GM08714 (cell line): ENCODE measurements around the gene TMEM140.

Experiments
- H3K4me3 ChIP-seq: fragments of 200-500 bp; sonication (Bioruptor generic); 2 replicates; pipeline ENCODE4 v1.5.1; 2014; ENCODE audit warnings: mild to moderate bottlenecking, low read length, inconsistent platforms
- ZNF274 ChIP-seq: IDR thresholded peaks from 2 replicates; pipeline ENCODE4 v1.6.1; 2012; ENCODE audit warnings: mild to moderate bottlenecking, low read depth, low read length

The TMEM140 gene

DNA sequence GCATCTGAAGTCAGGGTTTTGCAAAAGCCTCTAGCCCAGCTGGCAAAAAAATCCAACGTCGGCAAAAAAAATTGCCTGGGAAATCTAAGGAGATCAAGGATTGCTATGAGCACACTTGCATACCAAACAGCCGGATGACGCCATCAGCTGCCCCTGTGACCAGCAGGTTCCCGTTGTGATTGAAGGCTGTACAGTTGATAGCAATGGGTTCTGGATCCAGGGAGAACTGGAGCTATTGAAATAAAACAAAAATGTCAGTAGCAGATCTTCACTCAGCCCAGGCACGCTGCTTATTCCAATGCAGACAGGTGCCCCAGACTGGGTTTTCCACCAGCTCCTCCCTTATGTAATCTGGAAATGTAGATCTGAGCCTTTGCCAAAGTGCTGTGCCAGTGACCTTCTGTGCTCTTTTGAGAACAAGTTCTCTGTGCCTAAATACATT, 41.4 kb downstream of the TMEM140 start:
- no peak for TF ChIP-seq ZNF274
- H3K4me3 ChIP-seq = no peak overlapping the region

DNA sequence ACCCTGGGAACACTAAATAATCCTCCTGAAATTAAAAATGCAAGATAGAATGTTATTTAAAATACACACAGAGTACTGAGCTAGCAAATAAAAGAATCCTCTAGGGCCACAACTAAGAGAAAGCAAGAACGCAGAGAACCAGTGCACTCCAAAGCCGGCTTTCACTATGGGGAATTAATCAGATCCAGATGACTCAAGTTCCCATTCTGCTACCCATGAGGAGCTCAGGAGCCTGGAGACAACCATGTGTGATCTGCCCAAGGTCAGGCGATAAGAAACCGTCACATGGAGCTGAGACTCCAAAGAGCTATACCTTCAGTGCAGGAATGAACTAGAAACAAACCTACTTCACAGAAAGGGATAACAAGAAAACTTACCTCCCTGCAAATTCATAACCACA, 42.1 kb downstream of the TMEM140 start:
- no peak overlapping the region for H3K4me3 ChIP-seq
- no peak for TF ChIP-seq ZNF274

DNA sequence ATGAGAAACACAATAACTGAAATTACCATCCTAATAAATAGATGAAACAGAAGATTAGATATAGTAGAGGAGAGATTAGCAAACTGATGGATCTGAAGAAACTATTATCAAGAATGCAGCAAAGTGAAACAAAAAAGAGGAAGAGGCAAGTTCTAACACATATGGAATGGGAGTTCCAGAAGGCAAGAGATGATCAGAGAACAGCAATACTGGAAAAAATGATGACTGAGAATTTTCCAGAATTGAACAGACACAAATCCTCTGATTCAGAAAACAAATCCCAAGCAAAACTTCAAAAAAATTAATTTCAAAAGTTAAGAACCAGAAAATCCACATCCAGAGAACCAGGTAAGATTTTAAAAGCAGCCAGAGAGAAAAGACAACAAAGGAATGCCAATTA, 42.8 kb downstream of the TMEM140 start:
- TF ChIP-seq ZNF274 = no peak

DNA sequence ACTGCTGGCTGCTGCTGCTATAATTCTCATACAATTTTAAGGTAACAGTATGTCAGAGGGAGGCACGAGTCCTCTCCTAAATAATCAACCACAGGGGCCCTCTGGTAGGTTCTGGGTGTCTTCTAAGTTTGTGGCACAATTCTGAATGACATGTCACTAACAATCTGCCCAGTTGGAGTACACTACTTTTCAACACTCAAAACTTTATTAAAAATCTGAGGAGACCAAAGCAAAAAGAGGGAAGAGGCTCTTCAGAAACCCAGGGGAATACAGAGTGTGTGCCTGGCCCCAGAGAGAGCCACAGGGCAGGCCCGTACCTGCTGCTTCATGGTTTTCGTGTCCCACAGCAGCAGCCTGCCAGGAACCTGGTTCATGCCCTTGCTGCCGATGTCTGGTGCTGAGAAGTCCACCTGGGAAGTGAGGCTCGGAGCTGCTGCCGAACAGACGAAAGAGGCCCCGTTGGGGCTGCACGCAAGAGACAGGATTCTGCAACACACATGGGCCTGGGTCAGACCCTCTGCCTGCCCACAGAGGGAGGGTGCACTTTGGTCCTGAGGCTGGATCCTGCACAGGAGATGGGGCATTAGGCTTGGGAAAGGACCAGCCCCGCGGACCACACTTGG, 45.2 kb downstream of the TMEM140 start:
- no peak for TF ChIP-seq ZNF274
- no peak overlapping the region for H3K4me3 ChIP-seq

More for the DNA sequence above, 42.8 kb downstream of the TMEM140 start:
- no peak overlapping the region for H3K4me3 ChIP-seq

DNA sequence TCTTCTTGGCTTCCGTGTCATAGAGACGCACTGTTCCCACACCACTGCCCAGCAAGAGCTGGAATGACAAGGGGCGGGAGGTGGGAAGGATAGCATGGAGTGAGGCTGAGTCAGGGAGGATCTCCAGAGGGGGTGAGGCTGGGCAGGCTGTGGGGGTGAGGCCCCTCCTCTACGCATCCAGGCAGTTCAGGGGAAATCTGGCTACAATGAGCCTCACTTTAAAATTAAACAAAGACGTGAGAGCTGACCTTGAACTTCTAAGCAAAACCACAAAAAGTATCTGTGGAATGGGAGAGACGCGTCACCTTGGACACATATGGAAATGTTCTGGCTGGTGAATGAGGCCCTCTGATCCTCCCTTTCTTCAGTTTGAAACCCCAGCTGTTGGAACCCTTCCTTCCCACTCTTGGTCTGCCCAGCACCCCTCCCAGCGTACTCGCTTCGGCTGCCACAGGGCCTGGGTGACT, 45.8 kb downstream of the TMEM140 start:
- no peak for TF ChIP-seq ZNF274
- H3K4me3 ChIP-seq = no peak overlapping the region

DNA sequence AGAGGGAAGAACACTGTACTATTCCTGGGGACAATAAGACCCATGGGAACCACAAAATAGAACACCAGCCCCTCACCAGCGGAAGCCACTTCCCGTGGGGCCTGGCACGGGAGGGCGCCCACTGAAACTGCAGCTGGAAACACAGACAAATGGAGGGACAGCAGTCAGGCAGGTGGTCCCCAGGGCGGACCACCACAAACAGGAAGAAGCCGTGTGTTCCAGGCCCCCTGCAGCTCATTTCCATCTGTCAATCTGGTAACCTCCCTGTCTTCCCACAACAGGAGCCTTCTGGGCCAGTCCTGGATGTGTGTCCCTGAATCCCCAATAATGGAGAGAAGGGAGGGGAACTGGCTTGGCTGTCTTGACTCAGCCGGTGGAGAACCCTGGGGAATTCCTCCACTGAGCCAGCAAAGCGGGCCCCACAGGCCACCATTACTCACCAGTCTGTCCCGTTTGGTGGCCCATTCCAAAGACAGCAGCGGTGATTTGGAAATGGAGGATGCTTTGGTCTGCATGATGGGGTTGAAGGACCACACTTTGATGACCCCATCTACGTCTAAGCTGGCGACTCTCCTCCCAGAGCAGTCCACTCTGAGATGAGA, 46.7 kb downstream of the TMEM140 start:
- TF ChIP-seq ZNF274 = no peak
- H3K4me3 ChIP-seq = no peak overlapping the region

DNA sequence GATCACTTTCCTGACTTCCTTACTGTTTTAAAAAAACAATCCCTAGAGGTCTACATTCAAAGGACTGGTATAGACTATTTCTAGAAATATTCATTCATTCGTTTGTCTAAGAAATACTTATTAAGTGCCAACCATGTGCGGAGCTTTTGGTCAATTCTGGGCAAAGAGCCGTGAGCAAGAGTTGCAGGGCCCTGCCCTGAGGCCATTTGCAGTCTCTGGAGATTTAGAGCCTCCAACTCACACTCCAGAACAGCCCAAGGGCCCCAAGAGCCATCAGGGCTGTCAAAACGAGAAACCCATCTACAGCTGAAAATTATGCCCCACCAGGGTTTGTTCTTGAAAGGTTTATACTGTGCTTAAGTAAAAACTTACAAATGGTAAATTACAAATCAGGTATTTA, 47.3 kb downstream of the TMEM140 start:
- no peak for TF ChIP-seq ZNF274
- no peak overlapping the region for H3K4me3 ChIP-seq

DNA sequence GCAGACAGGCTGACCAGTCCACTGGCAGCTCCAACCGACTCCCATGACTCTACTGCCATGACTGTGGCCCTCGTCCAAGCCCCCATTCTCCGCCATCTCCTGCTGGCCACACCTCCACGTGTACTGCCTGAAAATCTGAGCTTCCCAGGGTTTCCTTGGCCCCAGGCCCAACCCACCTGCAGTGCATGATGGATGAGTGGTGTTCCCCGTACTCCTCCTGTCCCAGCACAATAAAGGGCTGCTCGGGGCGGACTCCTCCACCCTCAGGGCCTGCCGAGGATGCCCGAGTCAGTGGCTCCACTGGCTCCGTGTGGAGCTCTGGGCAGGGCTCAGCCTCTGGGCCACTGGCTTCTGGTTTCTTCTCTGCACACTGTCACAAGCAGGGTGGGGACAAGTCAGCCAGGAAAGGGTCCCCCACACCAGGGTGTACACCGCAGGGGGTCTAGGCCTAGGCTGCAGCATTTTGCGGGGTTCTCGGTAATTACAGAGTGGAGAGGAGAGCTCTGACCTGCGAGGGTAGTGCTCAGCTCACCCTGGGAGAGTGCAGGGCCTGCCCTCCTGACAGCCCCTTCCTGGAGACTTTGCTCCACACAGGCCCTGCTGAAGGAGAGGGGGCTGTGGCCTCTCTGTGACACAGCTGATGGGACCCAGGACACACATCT, 48.2 kb downstream of the TMEM140 start:
- no peak overlapping the region for H3K4me3 ChIP-seq
- TF ChIP-seq ZNF274 = no peak

DNA sequence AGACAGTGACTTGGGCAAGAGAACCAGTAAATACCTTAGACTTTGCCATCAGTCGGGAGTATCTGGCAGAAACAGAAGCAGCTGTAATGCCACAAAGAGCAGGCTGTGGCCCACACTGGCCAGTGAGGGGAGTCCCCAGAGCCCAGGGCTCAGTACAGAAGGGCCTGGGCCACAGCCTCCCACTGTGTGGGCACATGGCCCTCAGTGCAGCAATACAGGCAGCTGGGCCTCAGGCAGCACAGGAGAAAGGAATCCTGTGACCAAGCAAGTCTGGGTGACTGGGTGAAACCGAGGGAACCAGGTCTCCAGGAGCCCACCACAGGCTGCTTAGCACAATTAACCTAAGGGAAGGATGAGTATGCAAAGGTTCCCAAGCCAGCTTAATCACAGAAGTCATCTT, 49.5 kb downstream of the TMEM140 start:
- no peak for TF ChIP-seq ZNF274
- no peak overlapping the region for H3K4me3 ChIP-seq

DNA sequence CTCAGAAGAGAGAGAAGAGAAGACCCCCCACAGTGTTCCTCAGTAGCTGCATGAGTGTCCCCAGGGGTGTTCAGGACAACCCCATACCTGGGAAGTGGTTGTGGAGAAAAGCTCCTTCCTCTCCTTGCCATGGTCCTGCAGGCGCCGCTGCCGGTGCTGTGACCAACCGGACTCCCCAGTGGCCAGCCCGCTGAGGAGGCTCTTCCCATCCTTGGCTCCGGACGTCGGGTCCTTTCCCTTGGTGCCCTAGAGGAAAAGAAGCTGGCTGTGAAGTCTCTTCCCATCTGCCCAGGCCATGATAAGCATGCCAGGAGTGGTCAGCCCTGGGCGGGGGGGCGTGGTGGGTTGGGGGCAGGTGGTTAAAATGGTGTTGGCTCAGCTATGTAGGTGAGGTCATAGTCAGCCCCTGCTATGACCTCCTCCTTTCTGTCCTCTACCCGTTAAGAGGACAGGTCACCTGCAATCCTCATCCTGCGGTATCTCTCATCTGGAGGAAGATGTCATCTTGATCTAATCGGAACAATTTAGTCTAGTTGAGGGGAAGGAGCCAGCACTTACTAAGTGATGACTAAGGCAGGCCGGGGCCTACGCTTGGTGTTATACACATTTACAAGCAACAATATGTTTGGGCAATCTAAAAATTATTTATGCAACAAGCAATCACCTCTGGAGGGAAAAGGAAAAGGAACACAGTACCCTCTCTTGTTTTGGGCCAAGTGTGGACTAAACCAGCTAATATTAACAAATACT, 50.2 kb downstream of the TMEM140 start:
- no peak overlapping the region for H3K4me3 ChIP-seq
- TF ChIP-seq ZNF274 = no peak

DNA sequence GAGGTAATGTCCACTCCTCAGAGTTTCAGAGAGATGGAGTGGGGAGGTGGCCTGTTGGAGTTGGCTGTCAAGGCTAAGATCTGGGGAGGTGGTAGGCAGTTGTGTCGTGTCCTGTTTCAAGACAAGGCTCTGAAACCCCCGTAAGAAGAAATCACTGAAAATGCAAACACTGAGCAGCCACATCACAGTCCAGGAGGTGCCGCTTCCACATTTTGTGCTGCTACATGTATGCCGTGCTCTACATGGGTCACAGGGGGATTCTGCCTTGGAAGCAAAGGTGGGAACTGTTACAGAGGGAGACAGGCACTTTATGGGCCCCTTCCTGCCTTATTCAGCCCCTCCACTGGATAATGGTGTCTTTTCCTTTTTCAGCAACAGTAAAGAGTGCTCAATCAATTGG, 51.6 kb downstream of the TMEM140 start:
- TF ChIP-seq ZNF274 = no peak
- H3K4me3 ChIP-seq = no peak overlapping the region

DNA sequence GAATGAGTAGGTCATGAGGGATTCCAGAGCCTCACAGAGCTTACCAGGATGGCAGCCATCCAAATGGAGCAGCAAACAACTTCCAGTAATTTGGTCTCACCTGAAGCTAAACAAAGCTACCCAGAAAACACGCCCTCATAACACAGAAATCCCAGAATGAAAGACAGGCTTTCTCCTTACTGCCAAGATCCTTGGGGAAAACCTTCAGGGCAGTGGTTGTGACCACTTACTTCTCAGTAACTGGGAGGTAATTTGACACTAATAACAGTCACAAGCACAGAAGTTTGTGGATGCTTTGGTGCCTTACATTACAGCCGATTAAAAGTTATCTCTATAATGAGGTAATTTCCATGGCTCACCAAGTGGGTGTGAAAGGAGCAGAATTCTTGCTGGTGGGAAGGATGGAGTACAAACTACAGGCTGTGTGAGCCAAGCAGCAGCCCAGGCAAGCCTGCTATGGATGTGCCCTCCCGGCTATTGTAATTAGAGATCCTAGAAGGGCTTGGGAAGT, 53.0 kb downstream of the TMEM140 start:
- TF ChIP-seq ZNF274 = no peak
- H3K4me3 ChIP-seq = no peak overlapping the region

DNA sequence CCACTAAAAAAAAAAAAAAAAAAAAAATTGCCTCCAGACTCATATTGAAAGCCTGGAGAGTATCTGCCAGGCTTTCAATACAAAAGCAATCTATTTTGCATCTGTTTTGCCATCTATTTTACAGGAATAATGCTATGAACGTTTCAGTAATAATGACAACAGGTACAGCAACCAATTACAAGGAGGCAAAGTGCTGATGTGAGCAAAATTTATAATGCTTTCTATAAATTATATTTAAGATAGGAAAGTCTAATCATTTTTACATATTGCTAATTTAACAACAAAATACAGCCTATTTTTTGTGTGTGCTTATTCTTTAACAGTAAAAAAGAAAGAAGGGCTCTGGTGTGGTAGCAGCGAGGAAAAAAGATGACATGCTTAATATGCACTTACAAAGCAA, 53.5 kb downstream of the TMEM140 start:
- no peak overlapping the region for H3K4me3 ChIP-seq

DNA sequence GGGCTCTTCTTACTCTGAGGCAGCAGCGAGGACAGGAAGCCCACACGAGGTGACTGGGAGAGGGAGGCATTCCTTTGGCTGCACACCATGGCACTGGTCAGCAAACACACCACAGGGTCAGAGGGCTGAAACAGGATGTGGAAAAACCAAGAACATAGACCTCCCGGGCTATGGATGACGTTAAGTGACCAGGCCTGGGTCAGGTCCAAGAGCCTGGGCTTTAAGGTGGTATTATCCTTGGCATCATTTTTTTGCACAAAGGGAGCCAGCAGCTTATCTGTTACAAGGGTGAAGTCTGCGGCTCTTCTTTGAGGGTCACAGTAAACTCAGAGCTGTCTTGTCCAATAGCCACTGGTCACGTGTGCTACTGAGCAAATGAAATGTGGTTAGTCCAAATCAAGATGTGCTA, 56.5 kb downstream of the TMEM140 start:
- no peak for TF ChIP-seq ZNF274

More for the DNA sequence above, 53.5 kb downstream of the TMEM140 start:
- no peak for TF ChIP-seq ZNF274

More for the DNA sequence above, 56.5 kb downstream of the TMEM140 start:
- H3K4me3 ChIP-seq = no peak overlapping the region
